K562 (cell line): ENCODE data around the gene SUPT5H. TPM values are rescaled to one million over a fixed set of nuclear protein-coding genes. Genes with fewer than 3 reads are reported as not detected.

Source experiments
- ASH1L ChIP-seq: fragments of 450-650 bp; IDR thresholded peaks from 2 replicates; pipeline ENCODE4 v1.6.1; 2018; ENCODE audit warnings: borderline replicate concordance, mild to moderate bottlenecking, low read depth; ENCODE audit not compliant: partially characterized antibody
- ATF1 ChIP-seq, 2 experiments: fragments of 450-650 bp in 1 of 2; IDR thresholded peaks; 2 replicates each; pipeline ENCODE4 v1.6.1; 2016; ENCODE audit warnings: missing compliant biosample characterization in 1 of 2, missing genetic modification characterization in 1 of 2
- CBFA2T3 ChIP-seq: fragments of 450-650 bp; IDR thresholded peaks from 2 replicates; pipeline ENCODE4 v1.6.1; 2017
- CC2D1A ChIP-seq: fragments of 450-650 bp; IDR thresholded peaks from 2 replicates; pipeline ENCODE4 v1.6.1; 2017; ENCODE audit warnings: mild to moderate bottlenecking
- COPS2 ChIP-seq: fragments of 450-650 bp; conservative IDR thresholded peaks from 2 replicates; pipeline ENCODE4 v1.6.1; 2016; ENCODE audit warnings: mild to moderate bottlenecking, moderate library complexity
- CSDE1 ChIP-seq, 2 experiments: fragments of 450-650 bp; IDR thresholded peaks; 2 replicates each; pipeline ENCODE4 v1.6.1; 2016; ENCODE audit warnings: mild to moderate bottlenecking in 1 of 2
- ETS2 ChIP-seq: IDR thresholded peaks from 2 replicates; pipeline ENCODE4 v1.6.1; 2016; ENCODE audit warnings: borderline replicate concordance, missing genetic modification characterization, mild to moderate bottlenecking, moderate library complexity, missing compliant biosample characterization; ENCODE audit not compliant: poor library complexity, severe bottlenecking
- ETV1 ChIP-seq: fragments of 450-650 bp; conservative IDR thresholded peaks from 2 replicates; pipeline ENCODE4 v1.6.1; 2016; ENCODE audit warnings: missing genetic modification characterization, control low read depth, low read depth, missing compliant biosample characterization
- EZH2 ChIP-seq: IDR thresholded peaks from 2 replicates; pipeline ENCODE4 v1.6.1; 2012; ENCODE audit warnings: low read depth, mild to moderate bottlenecking, inconsistent platforms, low read length, borderline replicate concordance
- FOS ChIP-seq: IDR thresholded peaks from 3 replicates; pipeline ENCODE4 v1.6.1; 2011; ENCODE audit not compliant: insufficient read length; ENCODE audit errors: extremely low read depth
- HNRNPLL ChIP-seq: fragments of 200-400 bp; formaldehyde crosslinking; IDR thresholded peaks from 2 replicates; pipeline ENCODE4 v1.6.1; 2017; ENCODE audit warnings: low read length, low read depth, mild to moderate bottlenecking; ENCODE audit not compliant: poor library complexity, severe bottlenecking
- IFI16 ChIP-seq: fragments of 250-450 bp; sonication (Bioruptor Pico); IDR thresholded peaks from 2 replicates; pipeline ENCODE4 v2.1.2; 2022; ENCODE audit warnings: mild to moderate bottlenecking, inconsistent platforms
- PHB2 ChIP-seq: fragments of 450-650 bp; IDR thresholded peaks from 2 replicates; pipeline ENCODE4 v1.6.1; 2017; ENCODE audit warnings: low read depth
- SMARCE1 ChIP-seq: fragments of 450-650 bp; IDR thresholded peaks from 2 replicates; pipeline ENCODE4 v1.7.1; 2016; ENCODE audit warnings: mild to moderate bottlenecking
- TCF3 ChIP-seq: sonication (generic); formaldehyde crosslinking; IDR thresholded peaks from 2 replicates; pipeline ENCODE4 v1.4.0; 2020; ENCODE audit warnings: mild to moderate bottlenecking, missing genetic modification reagents
- ZFP30 ChIP-seq: fragments of 250-450 bp; sonication (Bioruptor Pico); IDR thresholded peaks from 2 replicates; pipeline ENCODE4 v1.8.0; 2022; ENCODE audit warnings: moderate library complexity, mild to moderate bottlenecking, inconsistent platforms, borderline replicate concordance
- polyA plus RNA-seq, 8 experiments: library from polyadenylated mRNA; depleted of rRNA in 4 of 8; stranded (reverse) in 5 of 8; unstranded in 3 of 8; fragments of >200 nt; fragmentation: Nextera tagmentation in 2 of 8; fragmentation: Illumina TruSeq in 1 of 8; extraction: Ambion mirVana in 2 of 8; extraction: Trizol in 1 of 8; gene quantifications; 2 replicates each; pipeline versions ENCODE4 v1.2.1 to v1.2.3, GENCODE V29; 2011 to 2014; ENCODE audit warnings: inconsistent platforms in 1 of 8, missing spikeins in 1 of 8
- total RNA-seq, 7 experiments: library from RNA; depleted of rRNA in 6 of 7; stranded (reverse); fragments of >200 nt in 6 of 7; fragmentation: Illumina TruSeq in 2 of 7; extraction: Trizol in 2 of 7; gene quantifications; 2 replicates each; pipeline versions ENCODE4 v1.2.1 to v1.2.3, GENCODE V29; 2011 to 2021; ENCODE audit warnings: low replicate concordance in 1 of 7
- TF ChIP-seq, protein P1 (sequence below): sonication (generic); formaldehyde crosslinking; IDR thresholded peaks from 2 replicates; pipeline ENCODE4 v1.5.0; 2020; ENCODE audit warnings: missing genetic modification reagents
- TF ChIP-seq, protein P2 (sequence below): fragments of 250-450 bp; sonication (Bioruptor Pico); IDR thresholded peaks from 2 replicates; pipeline ENCODE4 v1.8.0; 2021; ENCODE audit warnings: borderline replicate concordance, mild to moderate bottlenecking, moderate library complexity; ENCODE audit not compliant: poor library complexity, severe bottlenecking
- TF ChIP-seq, protein P3 (sequence below): sonication (generic); formaldehyde crosslinking; IDR thresholded peaks from 2 replicates; pipeline ENCODE4 v1.8.0; 2022; ENCODE audit warnings: mild to moderate bottlenecking, missing genetic modification reagents
- TF ChIP-seq, protein P4 (sequence below): fragments of 450-650 bp; formaldehyde crosslinking; IDR thresholded peaks from 2 replicates; pipeline ENCODE4 v1.4.0; 2020; ENCODE audit warnings: mild to moderate bottlenecking, moderate library complexity
- TF ChIP-seq, protein P5 (sequence below): fragments of 450-650 bp; formaldehyde crosslinking; IDR thresholded peaks from 2 replicates; pipeline ENCODE4 v1.4.0; 2020; ENCODE audit warnings: mild to moderate bottlenecking, moderate library complexity

The SUPT5H gene
- total and polyA plus RNA-seq, 9 of the 15 experiments (the other 6 are each of a cell fraction or from before 2014, with no cell fraction given), result 13.3 to 85.9 (median 35.9) TPM

DNA sequence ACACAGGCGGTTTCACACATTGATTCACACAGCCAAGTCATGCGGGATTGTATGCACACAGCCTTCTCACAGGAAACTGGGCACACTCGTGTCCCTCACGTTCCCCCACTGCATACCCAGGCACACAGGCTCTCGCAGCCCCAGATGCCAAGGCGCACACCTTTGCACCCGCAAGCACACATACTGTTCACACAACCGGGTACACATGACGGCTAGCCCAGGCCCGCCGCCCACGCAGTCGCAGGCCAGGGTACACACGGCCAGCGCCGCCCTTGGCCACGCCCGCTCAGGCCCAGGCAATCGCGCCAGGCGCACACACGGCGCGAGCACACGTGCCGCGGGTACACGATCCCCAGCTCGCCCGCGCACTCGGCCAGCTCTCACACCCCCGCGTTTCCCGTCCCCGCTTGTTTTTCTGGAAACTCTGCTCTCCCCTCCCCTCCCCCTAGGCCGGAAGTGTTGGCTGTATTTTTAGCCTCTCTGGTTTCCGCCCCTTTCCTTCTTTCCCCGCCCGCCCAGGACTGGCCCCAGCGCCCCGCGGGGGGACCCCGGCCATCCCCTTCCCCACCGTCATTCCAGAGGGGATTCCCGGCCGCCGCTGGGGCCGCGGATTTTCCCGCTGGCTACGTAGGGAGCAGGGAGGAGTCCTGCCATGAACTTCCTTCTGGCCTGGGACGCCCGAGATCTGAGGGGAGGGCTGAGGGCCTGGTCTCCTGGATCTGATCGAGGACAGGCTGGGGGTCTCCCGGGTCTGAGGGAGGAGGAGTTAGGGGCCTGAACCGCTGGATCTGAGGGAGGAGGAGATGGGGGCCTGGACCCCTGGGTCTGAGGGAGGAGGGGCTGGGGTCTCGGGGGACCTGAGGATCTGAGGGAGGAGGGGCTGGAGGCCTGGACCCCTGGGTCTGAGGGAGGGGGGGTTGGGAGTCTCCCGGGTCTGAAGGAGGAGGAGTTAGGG lies 42.8 kb upstream of the SUPT5H start (continued):
- TF ChIP-seq, protein P1, sequence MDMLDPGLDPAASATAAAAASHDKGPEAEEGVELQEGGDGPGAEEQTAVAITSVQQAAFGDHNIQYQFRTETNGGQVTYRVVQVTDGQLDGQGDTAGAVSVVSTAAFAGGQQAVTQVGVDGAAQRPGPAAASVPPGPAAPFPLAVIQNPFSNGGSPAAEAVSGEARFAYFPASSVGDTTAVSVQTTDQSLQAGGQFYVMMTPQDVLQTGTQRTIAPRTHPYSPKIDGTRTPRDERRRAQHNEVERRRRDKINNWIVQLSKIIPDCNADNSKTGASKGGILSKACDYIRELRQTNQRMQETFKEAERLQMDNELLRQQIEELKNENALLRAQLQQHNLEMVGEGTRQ (CRISPR knock-in tag), result no peak; the same call in 1 of the 2 replicates
- TF ChIP-seq FOS (no peak), ZFP30 (CRISPR knock-in tag) (no peak), CBFA2T3 (peak; percentile 71), ETS2 (tag) (no peak), ASH1L (no peak), EZH2 (no peak), COPS2 (no peak), CSDE1 (IDR thresholded peaks at IDR 0.05) (no peak), PHB2 (no peak), SMARCE1 (no peak), ATF1 (CRISPR knock-in tag; IDR thresholded peaks at IDR 0.05) (no peak), ATF1 (tag; IDR thresholded peaks at IDR 0.05) (peak; percentile 41; the same call in 1 of the 2 replicates), TCF3 (CRISPR knock-in tag) (no peak), ETV1 (tag) (peak; percentile 92), HNRNPLL (no peak), CC2D1A (no peak), IFI16 (CRISPR knock-in tag) (no peak)
- TF ChIP-seq, protein P2, sequence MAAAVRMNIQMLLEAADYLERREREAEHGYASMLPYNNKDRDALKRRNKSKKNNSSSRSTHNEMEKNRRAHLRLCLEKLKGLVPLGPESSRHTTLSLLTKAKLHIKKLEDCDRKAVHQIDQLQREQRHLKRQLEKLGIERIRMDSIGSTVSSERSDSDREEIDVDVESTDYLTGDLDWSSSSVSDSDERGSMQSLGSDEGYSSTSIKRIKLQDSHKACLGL (CRISPR knock-in tag), result no peak
- TF ChIP-seq, protein P3, sequence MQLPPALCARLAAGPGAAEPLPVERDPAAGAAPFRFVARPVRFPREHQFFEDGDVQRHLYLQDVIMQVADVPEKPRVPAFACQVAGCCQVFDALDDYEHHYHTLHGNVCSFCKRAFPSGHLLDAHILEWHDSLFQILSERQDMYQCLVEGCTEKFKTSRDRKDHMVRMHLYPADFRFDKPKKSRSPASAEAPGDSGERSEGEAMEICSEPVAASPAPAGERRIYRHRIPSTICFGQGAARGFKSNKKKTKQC, result peak; percentile 77; the same call in 1 of the 2 replicates
- TF ChIP-seq, protein P4, sequence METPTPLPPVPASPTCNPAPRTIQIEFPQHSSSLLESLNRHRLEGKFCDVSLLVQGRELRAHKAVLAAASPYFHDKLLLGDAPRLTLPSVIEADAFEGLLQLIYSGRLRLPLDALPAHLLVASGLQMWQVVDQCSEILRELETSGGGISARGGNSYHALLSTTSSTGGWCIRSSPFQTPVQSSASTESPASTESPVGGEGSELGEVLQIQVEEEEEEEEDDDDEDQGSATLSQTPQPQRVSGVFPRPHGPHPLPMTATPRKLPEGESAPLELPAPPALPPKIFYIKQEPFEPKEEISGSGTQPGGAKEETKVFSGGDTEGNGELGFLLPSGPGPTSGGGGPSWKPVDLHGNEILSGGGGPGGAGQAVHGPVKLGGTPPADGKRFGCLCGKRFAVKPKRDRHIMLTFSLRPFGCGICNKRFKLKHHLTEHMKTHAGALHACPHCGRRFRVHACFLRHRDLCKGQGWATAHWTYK, result peak; percentile 84; the same call in 1 of the 2 replicates
- TF ChIP-seq, protein P5, sequence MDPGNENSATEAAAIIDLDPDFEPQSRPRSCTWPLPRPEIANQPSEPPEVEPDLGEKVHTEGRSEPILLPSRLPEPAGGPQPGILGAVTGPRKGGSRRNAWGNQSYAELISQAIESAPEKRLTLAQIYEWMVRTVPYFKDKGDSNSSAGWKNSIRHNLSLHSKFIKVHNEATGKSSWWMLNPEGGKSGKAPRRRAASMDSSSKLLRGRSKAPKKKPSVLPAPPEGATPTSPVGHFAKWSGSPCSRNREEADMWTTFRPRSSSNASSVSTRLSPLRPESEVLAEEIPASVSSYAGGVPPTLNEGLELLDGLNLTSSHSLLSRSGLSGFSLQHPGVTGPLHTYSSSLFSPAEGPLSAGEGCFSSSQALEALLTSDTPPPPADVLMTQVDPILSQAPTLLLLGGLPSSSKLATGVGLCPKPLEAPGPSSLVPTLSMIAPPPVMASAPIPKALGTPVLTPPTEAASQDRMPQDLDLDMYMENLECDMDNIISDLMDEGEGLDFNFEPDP (CRISPR knock-in tag), result no peak
